Measurements from ENCODE around the gene FCGBP.
"Not testable (repeated sequence)": the region's sequence is repeated elsewhere in the genome, so short reads cannot be mapped to it uniquely, and the experiment has no call there.

FCGBP gene

GRCh38 chr19:39970425-39970674 lies 35.9 kb upstream of the FCGBP start:
- no peak for TF ChIP-seq CTCF (IDR thresholded peaks at IDR 0.05; ENCODE audit: extremely low read depth, missing control alignments)
- no peak for DNase-seq (ENCODE audit: low spot score)

GRCh38 chr19:39969681-39970424 lies 35.4 kb upstream of the FCGBP start:
- peak; percentile 15 for DNase-seq (ENCODE audit: low spot score)
- no peak for TF ChIP-seq CTCF (IDR thresholded peaks at IDR 0.05; ENCODE audit: extremely low read depth, missing control alignments)

GRCh38 chr19:39969266-39969665 lies 34.8 kb upstream of the FCGBP start:
- TF ChIP-seq CTCF (IDR thresholded peaks at IDR 0.05; ENCODE audit: extremely low read depth, missing control alignments) = no peak
- no peak for DNase-seq (ENCODE audit: low spot score)

GRCh38 chr19:39968789-39969188 lies 34.4 kb upstream of the FCGBP start:
- no peak for TF ChIP-seq CTCF (IDR thresholded peaks at IDR 0.05; ENCODE audit: extremely low read depth, missing control alignments)
- DNase-seq (ENCODE audit: low spot score) = no peak

GRCh38 chr19:39967561-39967960 lies 33.1 kb upstream of the FCGBP start:
- no peak for DNase-seq (ENCODE audit: low spot score)
- TF ChIP-seq CTCF (IDR thresholded peaks at IDR 0.05; ENCODE audit: extremely low read depth, missing control alignments) = no peak

- DNase-seq (ENCODE audit: low spot score) = no peak
- no peak for TF ChIP-seq CTCF (IDR thresholded peaks at IDR 0.05; ENCODE audit: extremely low read depth, missing control alignments)
These were observed 32.2 kb upstream of the FCGBP start for GRCh38 chr19:39966617-39967016.

GRCh38 chr19:39963898-39964297 lies 29.5 kb upstream of the FCGBP start:
- no peak for DNase-seq (ENCODE audit: low spot score)
- TF ChIP-seq CTCF (IDR thresholded peaks at IDR 0.05; ENCODE audit: extremely low read depth, missing control alignments) = no peak

- DNase-seq (ENCODE audit: low spot score) = not testable (repeated sequence)
These were observed 25.0 kb upstream of the FCGBP start for GRCh38 chr19:39959407-39959806.

GRCh38 chr19:39958942-39959341 lies 24.5 kb upstream of the FCGBP start:
- DNase-seq (ENCODE audit: low spot score) = not testable (repeated sequence)

- not testable (repeated sequence) for DNase-seq (ENCODE audit: low spot score)
These were observed 23.5 kb upstream of the FCGBP start for GRCh38 chr19:39957886-39958285.
